Activated CD8-positive, alpha-beta memory T cell treated with anti-CD3 and anti-CD28 coated beads for 24 hours (primary cell): ENCODE data around the gene SHANK1.

Source experiments
- DNase-seq: peaks from one replicate; pipeline ENCODE4 v3.0.0-alpha.2; 2020

The SHANK1 gene

DNA sequence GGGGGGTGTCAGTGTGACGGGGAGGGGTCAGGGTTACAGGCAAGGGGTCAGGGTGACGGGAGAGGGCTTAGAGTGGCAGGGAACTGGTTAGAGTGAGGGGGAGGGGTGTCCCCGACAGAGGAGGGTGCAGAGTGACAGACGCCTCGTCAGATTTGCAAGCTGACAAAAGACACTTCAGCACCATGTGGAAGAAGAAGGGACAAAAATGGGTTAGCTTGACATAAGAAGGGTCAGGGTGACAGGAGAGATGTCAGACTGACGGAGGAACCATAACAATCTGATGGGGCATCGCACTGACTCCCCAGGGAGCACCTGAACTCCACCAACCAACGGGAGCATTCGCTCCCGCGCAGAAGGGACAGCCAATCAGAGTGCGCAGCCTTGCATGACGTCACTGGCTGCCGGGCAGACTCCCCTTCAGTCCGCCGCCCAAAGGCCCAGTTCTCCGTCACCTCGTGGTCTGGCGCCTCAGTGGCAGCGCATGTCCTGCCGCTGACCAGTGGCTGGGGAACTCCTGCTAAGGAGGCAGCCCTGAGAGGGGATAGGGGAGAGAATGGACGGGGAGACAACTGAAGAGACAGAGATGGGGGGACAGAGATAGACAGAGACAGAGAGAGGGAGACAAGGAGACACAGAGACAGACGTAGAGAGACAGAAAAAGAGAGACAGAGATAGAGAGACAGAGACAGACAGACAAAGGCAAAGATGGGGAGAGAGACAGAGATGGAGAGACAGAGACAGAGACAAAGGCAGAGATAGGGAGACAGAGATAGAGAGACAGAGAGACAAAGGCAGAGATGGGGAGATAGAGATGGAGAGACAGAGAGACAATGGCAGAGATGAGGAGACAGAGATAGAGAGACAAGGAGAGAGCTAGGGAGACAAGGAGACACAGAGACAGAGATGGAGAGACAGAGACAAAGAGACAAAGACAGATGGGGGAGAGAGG, 40.2 kb downstream of the SHANK1 start:
- DNase-seq: peak; percentile 93

DNA sequence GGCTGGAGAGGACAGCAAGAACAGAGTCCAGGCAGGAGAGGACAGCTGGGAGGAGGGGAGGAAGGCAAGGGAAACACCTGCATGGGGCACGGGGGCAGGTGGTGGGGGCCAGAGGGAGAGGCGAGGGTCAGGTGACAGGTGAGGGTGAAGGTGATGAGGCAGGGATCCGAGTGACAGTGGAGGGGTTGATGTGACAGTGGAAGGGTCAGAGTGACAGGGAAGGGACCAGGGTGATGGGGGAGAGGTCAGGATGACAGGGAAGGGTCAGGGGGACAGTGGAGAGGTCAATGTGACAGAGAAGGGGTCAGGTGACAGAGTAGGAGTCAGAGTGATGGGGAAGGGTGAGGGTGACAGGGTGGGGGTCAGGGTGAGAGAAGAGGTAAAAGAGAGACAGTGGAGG, 41.3 kb downstream of the SHANK1 start:
- DNase-seq: no peak

DNA sequence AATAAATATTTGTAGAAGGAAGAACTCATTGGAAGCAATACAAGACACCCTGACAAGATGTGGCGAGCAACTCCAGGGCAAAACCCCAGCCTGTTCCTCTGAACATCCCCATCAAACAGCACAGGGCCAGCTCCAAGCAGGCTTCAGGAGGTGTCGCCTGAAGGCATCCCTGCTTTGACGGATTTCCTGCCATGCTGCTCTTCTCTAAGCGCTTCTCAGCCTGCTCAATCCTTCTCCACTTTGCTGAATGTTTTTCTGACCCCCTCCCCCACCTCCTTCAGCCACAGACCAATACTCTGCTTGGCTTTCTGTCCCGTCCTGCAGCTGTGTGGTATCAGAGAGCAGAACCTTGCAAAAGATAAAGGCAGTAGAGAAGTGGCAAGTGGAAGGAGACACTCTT, 42.0 kb downstream of the SHANK1 start:
- no peak for DNase-seq

DNA sequence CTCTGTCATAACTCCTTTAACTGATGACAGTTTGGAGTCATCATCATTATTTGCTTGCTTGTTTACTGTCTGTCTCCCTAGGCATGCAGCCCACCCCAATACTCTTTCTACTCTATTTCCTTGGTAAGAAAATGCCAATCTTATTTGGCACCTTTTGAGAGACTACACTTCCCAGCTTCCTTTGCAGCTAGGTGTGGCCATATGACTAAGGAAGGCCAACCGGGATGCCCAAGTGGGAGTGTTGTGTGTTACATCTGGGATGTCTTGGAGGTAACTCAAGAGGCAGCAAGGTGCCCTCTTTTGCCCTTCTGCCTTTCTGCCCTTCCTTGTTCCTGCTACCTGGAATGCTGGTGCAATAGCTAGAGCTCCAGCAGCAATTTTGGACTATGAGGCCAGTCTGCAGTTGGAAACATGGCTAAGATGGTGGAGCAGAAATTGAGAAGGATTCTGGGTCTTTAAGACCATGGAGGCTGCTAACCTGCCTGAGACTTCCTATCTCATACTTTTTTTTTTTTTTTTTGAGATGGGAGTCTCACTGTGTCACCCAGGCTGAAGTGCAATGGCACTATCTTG, 42.9 kb downstream of the SHANK1 start:
- DNase-seq: no peak

DNA sequence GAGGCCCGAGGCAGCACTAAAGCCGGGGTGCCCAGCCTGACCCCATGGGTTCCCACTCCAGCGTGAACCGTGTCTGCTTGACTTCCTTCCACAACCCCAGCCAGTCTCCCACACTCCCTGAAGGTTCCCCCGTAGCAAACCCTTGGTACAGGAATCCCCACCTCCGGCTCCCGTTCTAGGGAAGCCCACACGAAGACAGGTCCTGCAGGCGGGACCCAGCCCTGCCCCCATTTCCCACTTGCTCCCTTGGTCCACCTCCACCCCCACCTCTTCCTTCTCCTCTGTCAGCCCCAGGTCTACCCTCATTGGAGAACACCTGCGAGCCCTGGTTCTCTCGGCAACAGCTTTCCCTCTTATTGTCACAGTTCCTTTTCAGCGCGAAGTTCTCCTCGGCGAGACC, 46.5 kb downstream of the SHANK1 start:
- DNase-seq: no peak

DNA sequence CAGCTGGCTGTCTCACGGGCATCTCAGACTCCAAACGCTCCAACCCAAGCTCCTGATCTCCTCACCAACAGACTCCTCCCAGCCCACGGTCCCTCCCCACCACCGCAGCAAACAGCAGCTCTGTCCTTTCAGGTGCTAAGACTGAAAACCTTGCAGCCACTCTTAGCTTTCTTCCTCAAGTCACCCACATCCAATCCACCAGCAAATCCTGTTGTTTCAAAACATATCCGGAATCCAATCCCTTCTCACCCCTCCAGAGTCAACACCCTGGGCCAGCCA, 49.6 kb downstream of the SHANK1 start:
- no peak for DNase-seq

DNA sequence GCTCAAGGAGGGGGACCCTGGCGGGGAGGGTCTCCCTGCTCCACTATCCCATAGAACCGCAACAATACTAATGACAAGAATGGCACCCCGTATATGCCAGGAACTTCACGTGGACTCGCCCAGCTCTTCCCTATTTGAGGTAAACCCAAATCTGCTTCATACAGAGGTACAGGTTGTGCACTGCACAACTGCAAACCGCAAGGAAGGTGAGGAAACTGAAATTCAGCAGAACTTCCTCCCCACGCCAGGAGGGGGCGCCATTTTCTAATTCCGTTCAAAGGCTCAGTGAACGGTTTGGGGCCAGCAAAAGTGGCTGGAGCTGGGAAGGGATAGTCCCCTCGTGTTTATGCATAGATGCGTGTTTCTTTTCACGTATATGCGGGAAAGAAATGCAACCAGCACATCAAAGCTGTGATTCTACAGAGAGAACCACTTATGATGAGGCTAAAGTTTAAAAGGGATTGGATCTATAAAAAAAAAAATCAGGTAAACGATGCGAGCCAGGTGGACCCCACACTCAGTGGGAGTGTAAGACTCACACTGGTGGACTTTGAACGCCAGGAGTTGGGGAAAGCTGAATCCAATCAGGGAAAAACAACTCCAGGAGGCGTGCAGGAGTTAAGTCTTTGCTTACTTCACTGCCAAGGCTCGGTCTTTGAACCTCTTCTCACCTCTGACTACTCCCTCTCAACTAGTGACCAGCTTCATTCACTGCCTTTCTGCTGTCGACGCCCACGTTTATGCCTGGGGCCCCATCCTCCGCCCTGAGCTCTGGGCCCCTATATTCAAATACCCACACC, 50.1 kb downstream of the SHANK1 start:
- peak; percentile 79 for DNase-seq

DNA sequence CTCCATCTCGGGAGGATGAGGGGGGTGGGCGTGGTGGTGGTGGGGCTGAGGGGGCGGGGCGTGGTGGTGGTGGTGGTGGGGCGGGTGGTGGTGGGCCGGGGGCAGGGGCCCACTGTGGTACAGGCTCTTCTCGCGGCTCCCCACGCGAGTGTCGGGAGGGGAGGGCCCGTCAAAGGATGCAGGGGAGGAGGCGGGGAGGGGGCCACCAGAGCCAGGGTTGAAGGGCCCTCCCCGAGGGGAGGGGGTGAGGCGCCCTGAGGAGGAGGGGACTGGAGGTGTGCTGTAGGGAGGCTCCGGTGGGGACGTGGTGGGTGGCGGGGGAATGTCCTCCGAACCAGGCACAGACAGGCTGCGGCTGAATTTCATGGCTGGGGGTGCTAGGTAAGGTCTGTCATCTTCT, 50.7 kb downstream of the SHANK1 start:
- no peak for DNase-seq

DNA sequence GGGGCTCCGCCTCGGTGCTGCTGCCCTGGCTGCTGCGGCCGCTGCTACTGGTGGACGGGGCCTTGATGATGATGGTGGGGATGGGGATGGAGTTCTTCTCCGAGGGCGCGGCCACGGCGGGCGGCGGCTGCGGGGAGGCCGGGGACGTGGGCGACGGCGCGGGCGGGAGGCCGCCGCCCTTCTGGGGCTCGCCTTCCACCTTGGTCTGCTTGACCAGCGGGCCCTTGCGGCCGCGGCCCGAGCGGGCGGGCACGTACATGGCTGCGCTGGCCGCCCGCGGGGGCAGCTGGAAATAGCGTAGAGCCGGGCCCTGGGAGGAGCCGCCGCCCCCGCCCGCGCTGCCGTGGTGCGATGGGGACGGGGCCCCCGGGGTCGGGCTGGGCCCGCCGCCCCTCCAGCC, 51.2 kb downstream of the SHANK1 start:
- no peak for DNase-seq

DNA sequence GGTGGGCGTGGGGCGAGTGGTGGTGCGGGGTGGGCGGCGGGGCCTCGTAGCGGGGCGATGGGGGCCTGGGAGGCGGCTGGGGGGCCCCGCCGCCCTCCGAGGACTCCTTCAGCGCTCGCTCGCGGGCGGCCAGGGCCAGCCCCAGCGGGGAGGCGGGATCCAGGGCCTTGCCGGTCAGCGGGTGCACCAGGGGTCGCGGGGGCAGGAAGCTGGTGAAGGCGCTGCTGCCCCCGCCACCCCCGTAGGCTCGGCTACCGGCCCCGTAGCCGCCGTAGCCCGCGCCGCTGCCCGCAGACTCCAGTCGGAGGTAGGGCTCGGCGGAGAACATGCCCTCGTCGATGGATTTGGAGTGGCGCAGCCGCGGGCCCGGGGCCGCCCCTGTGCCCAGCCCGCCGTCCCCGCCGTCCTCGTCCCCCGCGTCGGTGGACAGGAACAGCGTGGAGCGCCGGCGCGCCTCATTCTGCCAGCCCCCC, 51.8 kb downstream of the SHANK1 start:
- no peak for DNase-seq

DNA sequence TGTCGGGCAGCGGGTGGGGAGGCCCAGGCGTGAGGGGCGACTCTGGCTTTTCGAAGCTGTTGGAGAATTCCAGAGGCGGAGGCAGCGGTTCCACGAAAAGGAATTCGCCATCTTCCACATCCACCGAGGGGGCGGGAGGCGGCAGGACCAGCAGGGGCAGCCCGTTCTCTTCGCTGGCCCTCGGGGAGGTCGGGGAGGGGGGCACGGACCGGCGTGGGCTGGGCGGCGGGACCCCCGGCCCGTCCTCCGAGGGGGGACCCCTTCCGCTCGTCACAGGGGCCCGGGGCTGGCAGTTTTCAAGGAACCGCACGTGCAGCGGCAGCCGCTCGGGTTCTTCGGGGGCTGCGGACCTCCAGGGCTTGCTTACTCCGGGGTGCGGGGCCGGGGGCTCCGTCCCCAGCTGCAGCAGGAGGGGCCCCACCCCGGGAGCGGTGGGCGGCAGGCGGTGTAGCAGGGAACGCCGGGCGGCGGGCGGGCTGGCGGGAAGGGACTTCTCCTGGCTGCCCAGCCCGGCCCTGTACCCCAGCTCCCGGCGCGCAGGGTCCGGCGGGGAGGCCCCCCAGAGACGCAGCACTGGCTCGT, 52.3 kb downstream of the SHANK1 start:
- DNase-seq: no peak

DNA sequence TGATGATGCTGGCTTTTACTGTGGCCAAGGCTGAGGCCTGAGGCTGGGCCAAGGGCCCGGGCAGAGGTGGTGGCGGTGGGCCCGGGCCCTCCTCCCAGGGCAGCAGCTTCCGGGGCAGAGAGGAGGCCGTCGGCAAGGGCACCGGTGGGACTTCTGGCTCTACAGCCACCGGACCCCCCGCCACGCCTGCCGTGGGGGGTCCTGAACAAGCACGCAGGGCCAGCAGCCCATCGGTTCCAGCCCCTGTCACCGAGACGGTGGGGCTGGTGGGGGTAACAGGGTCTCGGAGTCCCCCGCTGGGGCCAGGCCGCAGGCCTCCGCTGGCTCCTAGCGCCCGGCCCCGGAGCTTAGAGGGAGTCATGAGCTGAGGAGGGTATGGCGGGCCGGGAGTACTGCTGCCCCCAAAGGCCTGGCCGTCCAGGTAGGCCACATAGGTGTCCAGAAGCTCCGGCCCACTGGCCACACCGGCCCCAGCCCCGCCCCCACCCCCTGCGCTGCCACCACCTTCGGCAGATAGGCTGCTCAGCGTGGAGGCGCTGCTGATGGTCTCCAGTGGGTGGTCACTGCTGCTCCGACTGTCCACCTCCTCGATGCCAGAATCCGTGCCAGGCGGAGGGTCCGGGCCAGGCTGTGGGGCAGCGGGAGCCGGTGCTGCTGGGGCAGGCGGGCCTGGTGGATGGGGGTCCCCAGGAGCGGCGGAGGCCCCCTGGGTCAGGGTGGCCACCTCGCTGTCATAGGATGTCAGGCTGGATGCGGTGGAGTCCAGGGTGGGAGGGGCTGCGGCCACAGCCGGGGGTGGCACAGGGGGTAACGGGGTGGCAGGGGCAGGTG, 53.0 kb downstream of the SHANK1 start:
- DNase-seq: no peak

DNA sequence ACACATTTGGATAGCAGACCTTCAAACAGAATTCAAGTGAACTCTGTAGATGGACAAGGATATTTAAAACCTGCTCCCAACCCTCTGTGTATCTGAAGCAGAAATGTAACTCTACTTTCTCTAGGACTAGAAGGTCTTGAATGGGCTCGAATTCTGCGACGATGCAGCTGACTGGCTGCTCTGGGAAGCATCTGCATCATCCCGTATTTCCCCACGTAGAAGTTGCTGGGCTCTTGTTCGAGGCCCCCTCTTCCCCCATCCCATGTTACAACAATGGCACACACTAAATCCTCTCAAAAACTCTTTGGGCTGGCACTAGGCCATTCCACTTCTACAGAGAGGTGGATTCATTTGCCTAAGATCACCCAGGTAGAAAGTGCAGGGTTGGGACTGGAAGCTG, 55.4 kb downstream of the SHANK1 start:
- no peak for DNase-seq

DNA sequence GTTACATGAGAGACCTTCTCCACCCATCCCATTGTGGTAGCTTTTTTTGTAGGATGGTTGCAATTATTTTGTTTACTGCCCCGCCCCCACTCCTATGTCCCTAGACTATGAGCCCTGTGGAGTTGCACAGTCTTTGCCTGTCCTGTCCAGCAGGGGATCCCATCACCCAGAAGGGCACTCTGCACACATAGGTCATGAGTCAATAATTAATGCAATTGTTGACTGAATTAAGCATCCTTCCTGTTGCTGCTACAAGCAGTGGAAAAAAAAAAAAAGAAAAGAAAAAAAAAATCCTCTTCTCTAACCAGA, 56.2 kb downstream of the SHANK1 start:
- no peak for DNase-seq

DNA sequence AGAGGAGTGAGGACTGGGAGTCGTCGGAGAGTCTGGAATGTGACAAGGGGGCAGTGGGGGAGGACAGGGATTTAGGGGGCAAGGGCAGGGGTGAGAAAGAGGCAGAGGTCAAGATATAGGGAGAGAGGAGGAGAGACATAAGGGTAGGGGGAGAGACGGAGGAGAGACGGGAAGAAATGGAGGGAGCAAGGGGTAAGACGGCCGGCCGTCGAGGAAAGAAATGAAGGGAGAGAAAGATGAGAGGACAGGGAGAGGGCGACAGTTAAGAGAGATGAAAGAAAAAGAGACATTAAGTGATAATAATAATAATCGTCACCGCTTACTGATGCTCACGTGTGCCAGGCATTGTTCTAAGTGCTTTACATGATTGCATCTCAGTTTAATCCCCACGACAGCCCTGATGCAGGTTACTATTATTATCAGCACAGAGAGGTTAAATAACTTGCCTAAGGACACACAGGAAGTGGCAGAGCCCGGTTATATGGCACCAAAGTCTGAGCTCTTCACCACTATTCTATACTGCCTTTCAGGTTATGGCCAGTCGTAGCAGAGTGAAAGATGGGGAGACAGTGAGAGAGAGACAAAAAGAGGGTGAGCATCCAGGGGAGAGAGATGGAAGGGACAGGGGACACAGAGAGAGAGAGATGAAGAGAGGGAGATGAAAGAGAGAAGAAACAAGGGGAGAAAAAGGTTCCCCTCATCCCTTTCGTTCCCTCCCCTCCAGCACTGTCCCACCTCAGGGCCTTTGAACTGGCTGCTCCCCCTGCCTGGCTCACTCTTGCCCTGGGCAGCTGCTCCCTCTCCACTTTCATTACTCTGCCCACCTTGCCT, 56.7 kb downstream of the SHANK1 start:
- no peak for DNase-seq

DNA sequence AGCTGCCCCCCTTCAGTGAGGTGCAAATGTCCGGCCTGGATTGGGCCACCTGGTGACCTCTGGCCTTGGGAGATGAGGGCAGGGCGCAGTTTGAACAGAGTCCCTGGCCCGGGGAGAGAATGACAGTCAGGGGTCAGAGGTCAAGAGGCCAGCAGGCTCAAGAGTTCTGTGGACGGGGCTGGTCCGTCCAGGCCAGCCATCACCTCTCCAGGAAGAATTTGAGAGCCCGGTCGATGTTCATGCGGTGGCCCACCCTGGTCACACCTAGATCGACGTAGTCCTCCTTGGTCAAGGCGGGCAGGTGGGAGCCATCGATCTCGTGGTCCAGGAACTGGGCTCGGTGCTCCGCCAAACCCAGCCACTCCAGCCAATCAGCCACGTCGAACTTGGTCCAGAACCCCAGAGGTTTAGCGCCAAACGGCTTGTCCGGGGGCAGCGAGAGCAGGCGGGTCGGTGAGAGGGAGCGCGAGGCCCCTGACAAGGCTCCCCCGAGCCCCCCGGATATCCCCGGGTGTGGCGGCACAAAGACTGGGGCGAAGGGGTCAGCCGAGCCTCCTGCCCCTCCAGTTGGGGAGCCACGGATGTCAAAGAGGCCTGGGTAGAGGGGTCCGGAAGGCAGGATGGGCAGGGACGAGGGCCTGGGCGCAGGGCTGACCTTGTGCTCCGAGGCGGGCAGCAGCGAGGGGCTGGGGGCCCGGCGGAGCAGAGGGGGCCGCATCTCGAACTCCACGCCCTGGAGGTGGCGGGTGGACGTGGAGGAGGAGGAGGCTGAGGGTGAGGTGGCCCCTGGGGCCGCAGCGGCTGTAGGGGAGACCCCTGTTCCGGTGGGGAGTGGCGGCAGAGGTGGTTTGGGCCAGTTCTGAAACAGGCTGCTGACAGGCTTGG, 57.6 kb downstream of the SHANK1 start:
- no peak for DNase-seq

DNA sequence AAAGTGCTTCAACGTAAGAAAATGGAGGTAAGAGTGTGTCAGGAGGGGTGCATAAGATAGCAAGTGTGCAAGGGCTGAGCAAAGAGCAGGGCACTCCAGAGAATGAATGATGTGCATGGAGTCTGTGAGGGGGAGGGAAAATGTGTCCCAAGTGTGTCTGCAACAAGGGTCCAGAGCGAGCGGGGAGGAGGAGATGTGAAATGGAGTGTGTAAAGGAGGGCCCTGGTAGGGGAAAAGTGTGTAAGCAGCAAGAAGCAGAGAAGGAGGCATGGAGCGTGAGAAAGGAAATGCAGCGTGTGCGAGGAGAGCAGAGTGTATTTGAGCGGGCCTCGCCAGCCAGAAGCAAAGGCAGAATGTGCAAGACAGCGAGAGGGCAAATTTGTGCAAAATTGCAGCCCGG, 58.6 kb downstream of the SHANK1 start:
- DNase-seq: no peak

DNA sequence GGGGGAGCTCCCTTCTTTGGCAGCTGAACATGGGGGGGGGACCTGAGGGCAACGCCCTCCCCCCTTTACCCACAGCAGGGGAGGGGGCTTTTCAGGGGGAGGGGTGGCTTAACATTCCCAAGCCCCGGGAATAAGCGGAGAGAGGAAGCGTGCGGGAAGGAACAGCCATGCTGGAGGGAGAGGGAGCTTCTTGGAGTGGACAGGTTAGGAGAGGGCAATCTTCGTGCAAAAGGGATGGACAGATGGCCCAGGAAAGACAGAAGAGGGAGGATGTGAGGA, 59.6 kb downstream of the SHANK1 start:
- DNase-seq: no peak

DNA sequence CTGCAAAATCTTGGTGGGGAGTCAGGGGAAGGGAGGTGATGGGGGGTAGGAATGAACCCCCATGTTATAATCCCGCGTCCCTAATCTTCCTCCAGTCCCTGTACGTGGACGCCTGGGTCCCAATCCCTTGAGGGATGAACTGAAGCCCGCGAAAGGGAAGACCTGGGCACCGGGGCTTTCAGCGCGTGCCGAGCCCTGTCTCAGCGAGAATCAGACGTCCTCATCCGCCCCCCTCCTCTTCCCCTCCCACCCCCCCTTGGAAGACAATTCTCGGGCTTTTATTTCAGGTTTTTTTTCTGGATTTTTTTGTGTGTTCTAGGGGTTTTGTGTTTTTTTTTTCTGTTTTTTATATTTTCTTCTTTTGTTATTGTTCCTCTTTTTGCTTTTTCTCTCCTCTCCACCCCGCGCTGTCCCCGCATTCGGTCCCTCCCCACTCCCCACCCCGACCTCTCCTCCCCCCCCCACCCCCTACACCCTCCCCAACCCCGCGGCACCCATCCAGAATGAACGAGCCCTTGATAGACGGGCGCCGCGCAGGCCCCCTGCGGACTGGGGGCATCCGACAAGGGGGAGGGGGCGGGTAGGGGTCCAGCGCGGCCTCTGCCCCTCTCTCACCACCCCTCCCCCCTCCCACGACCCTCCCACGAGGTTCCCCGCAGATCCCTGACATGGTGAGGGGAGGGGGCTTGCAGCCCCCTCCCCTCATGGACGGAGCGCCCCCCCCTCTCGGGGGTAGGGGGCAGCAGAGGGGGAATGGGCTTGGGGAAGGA, 60.1 kb downstream of the SHANK1 start:
- no peak for DNase-seq
